GM18499 (cell line): ENCODE measurements around the gene SCARF1.
"Not testable (repeated sequence)": the region's sequence is repeated elsewhere in the genome, so short reads cannot be mapped to it uniquely, and the experiment has no call there.

Experiments used
- ATAC-seq: cut with Tn5 transposase; IDR thresholded peaks from one replicate; pipeline ENCODE4 v1.9.1; 2021; ENCODE audit warnings: moderate number of reproducible peaks; ENCODE audit not compliant: insufficient read depth, unreplicated experiment

The SCARF1 gene, protein sequence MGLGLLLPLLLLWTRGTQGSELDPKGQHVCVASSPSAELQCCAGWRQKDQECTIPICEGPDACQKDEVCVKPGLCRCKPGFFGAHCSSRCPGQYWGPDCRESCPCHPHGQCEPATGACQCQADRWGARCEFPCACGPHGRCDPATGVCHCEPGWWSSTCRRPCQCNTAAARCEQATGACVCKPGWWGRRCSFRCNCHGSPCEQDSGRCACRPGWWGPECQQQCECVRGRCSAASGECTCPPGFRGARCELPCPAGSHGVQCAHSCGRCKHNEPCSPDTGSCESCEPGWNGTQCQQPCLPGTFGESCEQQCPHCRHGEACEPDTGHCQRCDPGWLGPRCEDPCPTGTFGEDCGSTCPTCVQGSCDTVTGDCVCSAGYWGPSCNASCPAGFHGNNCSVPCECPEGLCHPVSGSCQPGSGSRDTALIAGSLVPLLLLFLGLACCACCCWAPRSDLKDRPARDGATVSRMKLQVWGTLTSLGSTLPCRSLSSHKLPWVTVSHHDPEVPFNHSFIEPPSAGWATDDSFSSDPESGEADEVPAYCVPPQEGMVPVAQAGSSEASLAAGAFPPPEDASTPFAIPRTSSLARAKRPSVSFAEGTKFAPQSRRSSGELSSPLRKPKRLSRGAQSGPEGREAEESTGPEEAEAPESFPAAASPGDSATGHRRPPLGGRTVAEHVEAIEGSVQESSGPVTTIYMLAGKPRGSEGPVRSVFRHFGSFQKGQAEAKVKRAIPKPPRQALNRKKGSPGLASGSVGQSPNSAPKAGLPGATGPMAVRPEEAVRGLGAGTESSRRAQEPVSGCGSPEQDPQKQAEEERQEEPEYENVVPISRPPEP

DNA sequence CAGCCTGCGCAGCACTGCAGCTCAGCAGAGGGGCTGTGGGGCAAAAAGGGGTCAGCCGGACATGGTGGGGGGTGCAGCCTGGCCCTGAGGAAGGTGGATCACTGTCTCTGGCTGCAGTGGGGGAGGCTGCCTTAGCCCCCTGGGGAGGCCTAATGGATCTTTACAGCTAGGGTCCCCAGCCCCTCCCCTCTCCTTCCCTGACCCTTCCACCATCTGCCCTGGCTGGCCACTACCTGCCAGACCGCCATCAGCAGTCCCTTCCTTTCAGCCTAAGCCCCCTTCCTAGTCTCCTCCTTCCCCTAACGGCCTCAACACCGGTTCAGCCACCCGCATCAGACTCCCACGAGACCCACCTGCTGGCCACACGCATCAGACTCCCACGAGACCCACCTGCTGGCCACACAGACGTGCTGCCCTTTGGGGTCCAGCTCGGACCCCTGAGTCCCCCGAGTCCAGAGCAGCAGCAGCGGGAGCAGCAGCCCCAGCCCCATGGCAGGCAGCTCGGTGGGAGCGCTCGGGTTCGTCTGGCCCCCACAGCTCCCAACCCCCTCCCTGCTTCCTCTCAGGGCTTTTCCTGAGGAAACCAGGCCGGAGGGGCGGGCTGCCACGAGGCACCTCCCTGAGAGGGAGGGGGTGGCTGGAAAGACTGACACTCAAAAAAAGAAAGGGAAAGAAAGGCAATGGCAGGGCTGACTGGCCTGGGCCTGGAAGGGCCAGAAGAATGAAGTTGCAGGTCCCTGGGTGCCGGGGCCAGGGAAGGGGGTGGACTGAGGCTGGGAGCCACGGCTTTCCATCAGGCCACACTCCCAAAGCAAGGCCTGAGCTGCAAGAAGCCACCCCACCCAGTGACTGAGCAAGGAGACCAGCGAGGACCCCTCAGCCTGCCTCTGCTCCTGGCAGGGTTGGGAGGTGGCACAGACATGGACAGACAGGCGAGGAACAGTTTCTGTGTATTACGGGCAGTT, at the start of gene SCARF1:
TSS of gene SCARF1 (minus strand) at position 526 of the 965 bp plus-strand sequence. CDS start at position 491, 35 bp downstream.
- no peak for ATAC-seq

DNA sequence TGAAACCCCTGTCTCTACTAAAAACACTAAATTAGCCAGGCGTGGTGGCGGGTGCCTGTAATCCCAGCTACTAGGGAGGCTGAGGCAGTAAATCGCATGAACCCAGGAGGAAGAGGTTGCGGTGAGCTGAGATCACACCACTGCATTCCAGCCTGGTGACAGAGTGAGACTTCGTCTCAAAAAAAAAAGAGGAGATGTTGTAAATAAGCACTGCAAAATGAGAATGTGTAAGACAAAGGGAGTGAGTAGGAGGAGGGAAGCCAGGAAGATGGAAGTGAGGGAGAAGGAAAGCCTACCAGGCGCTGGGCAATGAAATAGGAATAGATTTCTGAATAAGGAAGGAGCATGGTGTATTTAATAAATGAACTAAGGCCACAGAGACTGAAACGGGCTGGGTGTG, 47.8 kb upstream of the SCARF1 start:
- ATAC-seq, result no peak

DNA sequence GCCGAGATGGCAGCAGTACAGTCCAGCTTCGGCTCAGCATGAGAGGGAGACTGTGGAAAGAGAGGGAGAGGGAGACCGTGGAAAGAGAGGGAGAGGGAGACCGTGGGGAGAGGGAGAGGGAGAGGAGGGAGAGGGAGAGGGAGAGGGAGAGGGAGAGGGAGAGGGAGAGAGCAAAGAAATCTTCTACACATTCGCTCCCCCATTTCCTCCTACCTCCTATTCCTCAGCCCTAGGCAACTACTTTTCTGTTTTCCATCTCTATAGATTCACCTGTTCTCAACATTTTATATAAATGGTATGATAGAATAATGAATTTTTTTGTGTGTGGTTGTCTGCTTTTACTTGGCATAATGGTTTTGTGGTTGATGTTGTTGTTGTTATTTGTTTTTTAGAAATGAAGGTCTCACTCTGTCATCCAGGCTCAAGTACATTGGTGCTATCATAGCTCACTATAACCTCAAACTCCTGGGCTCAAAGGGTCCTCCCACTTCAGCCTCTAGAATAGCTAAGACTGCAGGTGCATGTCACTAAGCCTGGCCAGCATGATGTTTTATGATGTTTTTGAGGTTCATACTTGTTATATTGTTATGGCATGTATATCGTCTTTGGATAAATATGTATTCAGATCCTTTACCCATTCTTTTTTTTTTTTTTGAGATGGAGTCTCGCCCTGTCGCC, 45.2 kb upstream of the SCARF1 start:
- ATAC-seq, result no peak

DNA sequence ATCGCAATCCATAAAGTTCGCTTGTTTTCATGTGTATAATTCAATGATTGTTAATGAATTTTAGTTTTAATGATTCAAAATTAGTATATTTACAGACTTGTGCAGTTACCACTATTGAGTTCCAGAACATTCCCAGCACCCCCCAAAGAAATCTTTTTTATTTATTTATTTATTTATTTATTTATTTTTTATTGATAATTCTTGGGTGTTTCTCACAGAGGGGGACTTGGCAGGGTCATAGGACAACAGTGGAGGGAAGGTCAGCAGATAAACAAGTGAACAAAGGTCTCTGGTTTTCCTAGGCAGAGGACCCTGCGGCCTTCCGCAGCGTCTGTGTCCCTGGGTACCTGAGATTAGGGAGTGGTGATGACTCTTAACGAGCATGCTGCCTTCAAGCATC, 42.9 kb upstream of the SCARF1 start:
- not testable (repeated sequence) for ATAC-seq

- no peak for ATAC-seq
These were observed 40.6 kb upstream of the SCARF1 start for GRCh38 chr17:1686086-1686485.

DNA sequence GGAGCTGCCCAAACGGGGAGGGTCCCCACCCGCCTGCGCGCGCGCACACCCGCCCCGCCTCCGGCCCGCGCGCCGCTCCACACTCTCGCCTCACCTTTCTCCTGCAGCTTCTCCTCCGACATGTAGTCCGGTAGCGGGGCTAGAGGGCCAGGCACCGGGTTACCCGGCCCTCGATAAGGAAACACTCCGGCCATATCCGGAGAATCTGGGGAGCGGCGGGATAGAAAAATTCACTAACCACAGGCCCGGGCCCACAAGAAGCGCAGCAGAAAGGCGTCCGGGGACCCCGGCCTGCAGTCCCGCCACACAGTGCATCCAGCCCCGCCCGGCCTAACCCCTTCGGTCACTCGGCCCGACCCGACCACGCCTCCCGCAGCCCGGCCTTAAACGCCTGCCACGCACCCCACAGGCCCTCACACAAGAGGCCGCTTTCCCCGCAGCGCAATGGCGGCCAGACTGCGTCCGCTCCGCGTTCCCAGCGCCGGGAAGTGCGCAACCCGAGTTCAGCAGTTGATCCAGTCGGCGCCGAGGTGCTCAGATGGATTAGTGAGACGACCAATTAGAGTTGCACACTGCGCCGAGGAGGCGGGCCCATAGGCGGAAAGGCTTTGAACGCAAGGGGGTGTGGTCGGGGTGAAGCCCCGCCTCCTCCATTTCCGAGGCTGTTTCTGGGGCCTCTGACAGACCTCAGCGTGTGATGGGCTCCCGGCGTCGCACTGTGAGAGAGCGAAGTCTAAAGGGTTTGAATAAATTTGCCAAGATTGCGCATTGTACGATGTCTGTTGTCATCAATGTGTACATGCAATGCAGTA, 39.1 kb upstream of the SCARF1 start, which contains the start of gene PRPF8:
TSS of gene PRPF8 (minus strand) at position 490 of the 812 bp plus-strand sequence. CDS start at position 194, 296 bp downstream.
- peak; percentile 82 for ATAC-seq

DNA sequence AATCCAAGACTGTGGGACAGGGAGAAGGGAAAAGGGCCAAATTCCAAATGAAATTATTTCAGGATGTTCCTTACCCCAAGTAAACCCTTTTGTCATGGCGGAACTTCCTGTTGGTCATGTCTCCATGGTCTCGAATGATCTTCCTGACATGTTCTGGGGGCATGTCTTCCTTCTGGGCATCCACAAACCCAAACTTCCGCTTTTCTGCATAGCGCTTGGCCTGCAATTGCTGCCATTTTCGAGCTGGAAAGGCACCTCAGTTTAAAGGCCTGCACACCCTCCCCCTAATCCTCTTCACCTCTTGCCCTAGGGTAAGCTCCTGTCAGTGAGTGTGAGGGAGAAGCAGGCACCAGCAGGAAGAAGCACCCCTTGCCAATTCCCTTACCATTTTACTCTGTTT, 37.9 kb upstream of the SCARF1 start:
- ATAC-seq, result no peak

- no peak for ATAC-seq
These were observed 30.9 kb upstream of the SCARF1 start for GRCh38 chr17:1676401-1676800.

DNA sequence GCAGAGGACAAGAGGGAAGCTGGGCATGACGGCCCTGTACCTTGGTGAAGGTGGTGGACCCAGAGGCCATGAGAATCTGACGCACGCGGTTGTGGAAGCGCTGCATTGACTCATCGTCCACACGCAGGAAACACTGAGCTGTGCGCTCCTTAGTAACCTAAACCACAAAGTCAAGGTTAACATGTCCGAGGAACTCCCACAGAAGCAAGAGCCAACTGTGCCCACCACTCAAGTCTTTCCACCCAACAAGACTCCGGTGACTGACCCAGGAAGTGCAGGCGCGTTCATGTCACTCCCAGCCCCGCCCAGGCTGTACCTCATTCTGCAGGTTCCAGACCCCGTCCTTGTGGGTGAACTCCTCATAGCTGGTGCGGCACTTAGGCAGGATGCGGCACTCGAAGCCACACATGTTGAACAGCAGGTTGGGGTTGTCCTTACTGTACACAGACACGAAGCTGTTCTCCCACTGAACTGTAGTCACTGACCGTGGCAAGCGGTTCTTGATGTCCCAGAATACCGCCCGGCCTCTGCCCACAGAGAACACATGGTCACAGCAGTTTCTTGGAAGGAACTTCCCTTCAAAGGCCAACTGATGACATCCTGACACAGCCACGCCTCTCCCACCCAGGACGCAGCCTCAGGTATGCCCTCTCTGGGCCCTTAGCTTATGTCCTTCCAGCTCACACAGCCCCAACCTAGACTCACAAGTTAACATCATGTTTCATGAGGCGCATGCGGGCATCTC, 27.7 kb upstream of the SCARF1 start:
- no peak for ATAC-seq

GRCh38 chr17:1663934-1664333, 18.4 kb upstream of the SCARF1 start:
- not testable (repeated sequence) for ATAC-seq

- ATAC-seq, result no peak
These were observed 15.5 kb upstream of the SCARF1 start for GRCh38 chr17:1661045-1661444.

DNA sequence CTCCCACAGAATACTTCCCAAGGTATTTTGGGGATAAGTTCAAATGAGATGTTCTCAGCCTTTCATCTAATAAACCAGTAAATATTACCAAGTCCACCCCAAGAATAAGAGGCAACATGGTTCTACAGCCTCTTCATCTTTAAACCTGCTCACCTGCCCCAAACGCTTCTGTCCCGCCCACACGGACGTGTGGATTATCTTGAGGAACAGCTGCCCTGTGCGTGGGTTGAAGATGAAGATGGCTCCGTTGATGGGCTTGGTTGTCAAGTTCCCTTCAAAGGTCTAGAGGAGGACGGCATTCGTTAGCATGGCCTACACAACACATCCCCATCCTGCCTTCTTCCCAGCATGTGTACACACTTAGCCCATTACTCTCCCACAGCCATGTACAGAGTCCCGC, 12.6 kb upstream of the SCARF1 start:
- no peak for ATAC-seq

DNA sequence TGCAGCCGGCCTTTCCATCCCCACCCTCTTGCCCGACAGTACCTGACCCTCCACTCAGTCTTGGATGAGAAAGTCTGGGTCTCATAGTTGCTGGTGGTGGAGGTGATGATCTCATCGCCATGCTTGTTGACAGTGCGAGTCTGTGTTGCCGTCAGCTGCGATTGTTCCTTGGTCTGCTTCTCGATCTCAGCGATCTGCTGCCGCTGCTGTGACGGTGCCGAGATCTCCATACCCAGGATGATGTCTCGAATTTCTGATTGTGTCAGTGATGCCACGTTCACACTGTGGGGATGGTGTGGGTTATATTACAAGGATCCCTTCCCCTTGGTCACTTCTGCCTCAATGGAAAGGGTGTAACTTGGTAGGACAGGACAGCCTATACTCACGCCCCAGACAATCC, 8.2 kb upstream of the SCARF1 start:
- ATAC-seq, result no peak

- ATAC-seq, result not testable (repeated sequence)
These were observed 7.3 kb upstream of the SCARF1 start for GRCh38 chr17:1652794-1653193.

DNA sequence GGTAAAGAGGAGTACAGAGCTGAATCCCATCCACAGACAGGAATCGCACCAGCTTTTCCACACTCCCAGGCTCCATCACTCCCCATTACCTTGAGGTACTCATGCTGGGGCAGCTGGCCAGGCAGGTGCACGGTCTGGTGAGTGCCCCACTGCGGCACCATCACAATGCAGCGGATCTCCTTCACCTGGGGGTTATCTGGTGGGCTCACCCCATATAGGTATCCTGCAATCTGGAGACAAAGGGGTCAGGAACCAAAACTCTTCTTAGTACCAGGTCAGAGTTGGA, 6.0 kb upstream of the SCARF1 start:
- ATAC-seq, result no peak

- ATAC-seq, result no peak
These were observed 5.4 kb upstream of the SCARF1 start for GRCh38 chr17:1650731-1651558.

DNA sequence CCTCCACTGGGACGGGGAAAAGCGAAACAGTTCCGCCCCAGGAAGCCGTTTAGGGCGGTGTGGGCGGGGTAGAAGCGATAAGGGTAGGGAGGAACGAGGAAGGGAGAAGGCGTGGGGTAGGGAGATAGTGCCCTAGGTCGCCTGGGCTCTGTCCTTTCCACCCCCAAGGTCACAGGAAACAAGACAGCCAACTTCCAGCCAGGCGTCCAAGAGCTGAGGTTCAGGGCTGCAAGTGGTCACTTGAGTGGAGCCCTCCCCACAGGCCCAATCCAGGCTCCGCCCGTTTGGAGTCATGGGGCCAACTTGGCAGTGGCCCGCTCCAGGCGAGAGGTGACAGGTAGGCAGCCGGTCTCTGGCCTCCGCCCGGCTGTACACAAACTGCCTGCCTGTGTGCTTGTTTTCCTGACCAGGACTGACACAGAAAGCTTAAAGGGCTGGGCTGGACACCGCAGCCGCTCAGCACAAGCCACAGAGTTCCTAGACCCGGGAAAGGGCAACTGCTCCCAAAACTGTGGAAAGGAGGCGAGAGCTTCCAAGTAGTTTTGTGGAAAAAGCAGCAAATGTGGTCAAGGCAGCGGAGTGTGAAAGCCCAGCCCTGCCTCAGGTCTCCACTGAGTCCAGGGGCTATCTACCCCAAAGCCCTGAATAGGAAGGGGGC, 4.4 kb upstream of the SCARF1 start, which contains the start of gene RILP:
TSS of gene RILP (minus strand) at position 23 of the 658 bp plus-strand sequence. CDS start 62 bp downstream, outside the sequence.
- ATAC-seq, result no peak
